Gastroesophageal sphincter (tissue), 4 donors: ENCODE results near the gene JPT1. TPM values are rescaled to one million over a fixed set of nuclear protein-coding genes. Genes with fewer than 3 reads are reported as not detected.

Experiments used
- ATAC-seq: fragments of 150-250 bp; one replicate; pipeline ENCODE4 v1.9.1; 2016; ENCODE audit warnings: mild to moderate bottlenecking, moderate library complexity
- H3K27ac ChIP-seq, 4 donors: fragments of 200-600 bp; sonication (generic) in 3 of 4; 1 replicate in 3 of 4; 2 replicates in 1 of 4; pipeline ENCODE4 v1.5.1; 2016 to 2019
- H3K27me3 ChIP-seq: fragments of 200-600 bp; sonication (generic); one replicate; pipeline ENCODE4 v1.5.1; 2019
- H3K36me3 ChIP-seq, 2 donors: fragments of 200-600 bp; sonication (generic); one replicate each; pipeline ENCODE4 v1.5.1; 2019; ENCODE audit warnings: control low read depth in 1 of 2
- H3K4me1 ChIP-seq, 3 donors: fragments of 200-600 bp; sonication (generic); 1 replicate in 2 of 3; 2 replicates in 1 of 3; pipeline ENCODE4 v1.5.1; 2016 to 2019; ENCODE audit warnings: control low read depth in 2 of 3
- H3K4me3 ChIP-seq, 2 donors: fragments of 200-600 bp; sonication (generic); one replicate each; pipeline ENCODE4 v1.5.1; 2019; ENCODE audit warnings: mild to moderate bottlenecking in 1 of 2, moderate library complexity in 1 of 2
- H3K9me3 ChIP-seq, 3 donors: fragments of 200-600 bp; sonication (generic); one replicate each; pipeline ENCODE4 v1.5.1; 2017 to 2019; ENCODE audit warnings: control low read depth in 2 of 3
- EP300 ChIP-seq: sonication (generic); formaldehyde crosslinking; IDR thresholded peaks from one replicate; pipeline ENCODE4 v1.6.1; 2017; ENCODE audit warnings: antibody characterized with exemption, mild to moderate bottlenecking
- POLR2A ChIP-seq, 2 donors: fragments of 450-650 bp; IDR thresholded peaks; one replicate each; pipeline ENCODE4 v1.6.1; 2017; ENCODE audit warnings: antibody characterized with exemption in 2 of 2, mild to moderate bottlenecking in 2 of 2, moderate library complexity in 1 of 2
- POLR2AphosphoS5 ChIP-seq: sonication (generic); formaldehyde crosslinking; IDR thresholded peaks from one replicate; pipeline ENCODE4 v1.6.1; 2017; ENCODE audit warnings: antibody characterized with exemption
- WGBS, 2 donors: methylation state at CpG; one replicate each; pipeline ENCODE4 v1.1.5; 2018; ENCODE audit warnings: low coverage in 1 of 2; 5-methylcytosine and 5-hydroxymethylcytosine counted together
- total RNA-seq, 4 donors: library from RNA; depleted of rRNA; stranded (reverse); fragments of >200 nt; gene quantifications; one replicate each; pipeline ENCODE4 v1.1.0, GENCODE V29; 2016
- TF ChIP-seq, protein P1 (sequence below), 4 experiments: fragments of 200-600 bp in 2 of 4; fragments of 450-650 bp in 2 of 4; sonication (generic) in 1 of 4; IDR thresholded peaks; one replicate each; pipeline ENCODE4 v1.5.1; 2017 to 2019; ENCODE audit warnings: antibody characterized with exemption in 4 of 4, mild to moderate bottlenecking in 2 of 4, moderate library complexity in 2 of 4

Gene JPT1, protein sequence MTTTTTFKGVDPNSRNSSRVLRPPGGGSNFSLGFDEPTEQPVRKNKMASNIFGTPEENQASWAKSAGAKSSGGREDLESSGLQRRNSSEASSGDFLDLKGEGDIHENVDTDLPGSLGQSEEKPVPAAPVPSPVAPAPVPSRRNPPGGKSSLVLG
- 10 to 100 TPM in 3 of 4 donors, 1 to 10 TPM in 1; 9.3 to 48.5 (median 25.0) TPM for total RNA-seq

DNA sequence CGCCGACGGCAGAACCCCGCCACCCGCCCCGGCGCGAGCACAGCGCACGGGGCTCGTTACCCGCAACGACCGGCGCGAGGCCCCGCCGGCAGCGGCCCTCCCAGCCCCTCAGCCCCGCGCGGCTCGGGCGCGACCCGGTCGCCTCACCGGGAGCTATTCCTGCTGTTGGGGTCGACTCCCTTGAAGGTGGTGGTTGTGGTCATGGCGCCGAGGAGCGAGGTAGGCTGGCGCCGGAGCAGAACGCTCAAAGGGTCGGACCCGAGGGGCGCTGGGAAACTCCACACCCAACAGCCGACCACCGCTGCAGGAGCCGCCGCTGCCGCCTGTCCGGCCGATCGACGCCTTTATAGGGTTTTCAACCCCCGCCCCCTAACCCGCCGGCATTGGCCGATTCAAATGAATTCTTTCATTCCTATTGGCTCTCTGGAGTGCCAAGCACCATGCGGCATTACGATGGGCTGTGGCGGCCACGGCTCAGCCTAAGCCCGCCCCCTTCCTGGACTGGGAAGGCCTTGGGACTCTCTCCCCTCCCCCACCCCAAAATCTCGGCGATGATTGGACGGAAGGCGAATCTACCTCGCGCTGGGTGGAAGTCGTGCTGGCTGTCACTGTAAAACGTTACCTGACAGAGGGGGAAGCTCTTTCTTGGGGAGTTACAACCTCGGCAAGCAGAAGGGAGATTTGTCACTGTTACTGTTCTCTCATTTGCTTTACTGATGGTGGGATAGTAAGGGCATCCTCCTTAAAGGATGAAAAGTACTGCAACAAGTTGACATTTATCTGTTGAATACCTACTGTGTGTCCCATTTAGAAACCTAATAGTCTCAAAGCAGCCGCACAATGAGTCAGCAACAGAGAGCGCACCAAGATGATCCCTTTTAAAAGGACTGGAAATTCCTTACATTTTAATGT lies at the start of gene JPT1:
JPT1 (minus strand) TSS at position 318 of the 912 bp plus-strand sequence; CDS start at position 203, 115 bp downstream.
- TF ChIP-seq, protein P1, sequence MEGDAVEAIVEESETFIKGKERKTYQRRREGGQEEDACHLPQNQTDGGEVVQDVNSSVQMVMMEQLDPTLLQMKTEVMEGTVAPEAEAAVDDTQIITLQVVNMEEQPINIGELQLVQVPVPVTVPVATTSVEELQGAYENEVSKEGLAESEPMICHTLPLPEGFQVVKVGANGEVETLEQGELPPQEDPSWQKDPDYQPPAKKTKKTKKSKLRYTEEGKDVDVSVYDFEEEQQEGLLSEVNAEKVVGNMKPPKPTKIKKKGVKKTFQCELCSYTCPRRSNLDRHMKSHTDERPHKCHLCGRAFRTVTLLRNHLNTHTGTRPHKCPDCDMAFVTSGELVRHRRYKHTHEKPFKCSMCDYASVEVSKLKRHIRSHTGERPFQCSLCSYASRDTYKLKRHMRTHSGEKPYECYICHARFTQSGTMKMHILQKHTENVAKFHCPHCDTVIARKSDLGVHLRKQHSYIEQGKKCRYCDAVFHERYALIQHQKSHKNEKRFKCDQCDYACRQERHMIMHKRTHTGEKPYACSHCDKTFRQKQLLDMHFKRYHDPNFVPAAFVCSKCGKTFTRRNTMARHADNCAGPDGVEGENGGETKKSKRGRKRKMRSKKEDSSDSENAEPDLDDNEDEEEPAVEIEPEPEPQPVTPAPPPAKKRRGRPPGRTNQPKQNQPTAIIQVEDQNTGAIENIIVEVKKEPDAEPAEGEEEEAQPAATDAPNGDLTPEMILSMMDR (IDR thresholded peaks at IDR 0.05): peak in 1 of 4 experiments; percentile 9
- peak; percentile 99 for TF ChIP-seq POLR2AphosphoS5
- no peak for TF ChIP-seq EP300
- TF ChIP-seq POLR2A (IDR thresholded peaks at IDR 0.05): peak; percentile 97 to 98
- ATAC-seq: peak; percentile 100
- 28 to 35% methylated on average over 3 of the region's 67 CpGs for WGBS, 2 donors

DNA sequence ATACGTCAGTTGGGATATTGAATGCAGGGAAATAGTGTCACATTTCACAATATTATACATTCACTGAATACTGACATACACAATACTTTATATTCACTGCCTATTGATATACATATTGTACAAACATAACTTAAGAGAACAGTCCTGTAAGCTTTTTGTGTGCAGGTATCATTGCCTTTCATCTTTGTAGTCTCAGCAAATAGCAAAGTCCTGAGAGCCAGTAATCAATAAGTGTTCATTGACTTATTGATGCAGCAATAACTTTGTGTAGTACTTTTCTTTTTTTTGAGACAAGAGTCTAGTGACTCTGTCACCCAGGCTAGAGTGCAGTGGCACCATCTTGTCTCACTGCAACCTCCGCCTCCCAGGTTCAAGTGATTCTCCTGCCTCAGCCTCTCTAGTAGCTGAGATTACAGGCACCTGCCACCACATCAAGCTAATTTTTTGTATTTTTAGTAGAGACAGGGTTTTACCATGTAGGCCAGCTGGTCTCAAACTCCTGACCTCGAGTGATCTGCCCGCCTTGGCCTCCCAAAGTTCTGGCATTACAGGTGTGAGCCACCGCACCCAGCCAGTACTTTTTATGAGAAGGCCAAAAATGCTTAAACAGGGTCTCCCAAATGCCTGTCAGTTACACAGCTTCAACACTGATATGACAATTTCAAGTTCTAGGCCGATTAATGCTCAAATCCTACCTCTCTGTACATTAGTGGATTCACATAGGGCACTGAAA lies 45.7 kb upstream of the JPT1 start:
- no peaks in the 10 kb centered on the region for H3K9me3 ChIP-seq
- H3K27me3 ChIP-seq: no peaks in the 10 kb centered on the region
- no peak overlapping the region for H3K4me3 ChIP-seq
- no peak for ATAC-seq
- WGBS, 2 donors: 79 to 88% methylated on average over 2 to 6 of the region's 6 CpGs
- TF ChIP-seq, protein P1 (IDR thresholded peaks at IDR 0.05): no peak
- TF ChIP-seq POLR2A (IDR thresholded peaks at IDR 0.05) (no peak), EP300 (no peak), POLR2AphosphoS5 (no peak)
- peaks cover 0 to 7% (median 0%) of the 10 kb centered on the region in 3 donors for H3K4me1 ChIP-seq
- H3K36me3 ChIP-seq: no peaks in the 10 kb centered on the region
- no peak overlapping the region for H3K27ac ChIP-seq

More for the DNA sequence above, at the start of gene JPT1:
- H3K27me3 ChIP-seq: no peaks in the 10 kb centered on the region
- no peaks in the 10 kb centered on the region for H3K9me3 ChIP-seq
- H3K4me1 ChIP-seq: peaks cover 0 to 22% (median 6%) of the 10 kb centered on the region in 3 donors
- peak within 1 kb of the TSS; percentile 41 to 93 for H3K4me3 ChIP-seq
- peak within 1 kb of the TSS in 3 of 4 donors; percentile 82 to 88 (median 85) for H3K27ac ChIP-seq
- H3K36me3 ChIP-seq: no peaks in the 10 kb centered on the region

DNA sequence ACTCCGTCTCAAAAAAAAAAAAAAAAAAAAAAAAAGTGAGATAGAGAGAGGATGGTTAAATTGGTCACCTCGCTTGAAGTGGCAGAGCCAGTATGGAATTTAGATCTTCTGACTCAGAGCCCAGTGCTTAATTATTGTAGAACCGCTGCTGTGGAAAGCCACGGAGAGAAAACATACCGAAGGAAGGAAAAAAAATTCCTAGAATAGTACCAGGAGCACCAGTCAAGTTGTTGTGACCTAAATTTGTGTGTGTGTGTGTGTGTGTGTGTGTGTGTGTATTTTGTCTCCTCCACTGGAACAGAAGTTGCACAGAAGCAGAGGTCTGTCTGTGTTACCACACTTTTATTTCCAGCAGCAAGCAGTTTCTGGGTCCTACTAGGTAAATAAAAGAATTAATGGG lies 40.6 kb upstream of the JPT1 start:
- no peak for ATAC-seq
- no peak for TF ChIP-seq POLR2A (IDR thresholded peaks at IDR 0.05)
- Histone ChIP-seq H3K36me3 (no peaks in the 10 kb centered on the region), H3K27ac (no peak overlapping the region), H3K27me3 (no peaks in the 10 kb centered on the region), H3K4me3 (no peak overlapping the region), H3K4me1 (no peaks in the 10 kb centered on the region), H3K9me3 (no peaks in the 10 kb centered on the region)
- 69 to 75% methylated on average over 3 to 4 of the region's 5 CpGs for WGBS, 2 donors

DNA sequence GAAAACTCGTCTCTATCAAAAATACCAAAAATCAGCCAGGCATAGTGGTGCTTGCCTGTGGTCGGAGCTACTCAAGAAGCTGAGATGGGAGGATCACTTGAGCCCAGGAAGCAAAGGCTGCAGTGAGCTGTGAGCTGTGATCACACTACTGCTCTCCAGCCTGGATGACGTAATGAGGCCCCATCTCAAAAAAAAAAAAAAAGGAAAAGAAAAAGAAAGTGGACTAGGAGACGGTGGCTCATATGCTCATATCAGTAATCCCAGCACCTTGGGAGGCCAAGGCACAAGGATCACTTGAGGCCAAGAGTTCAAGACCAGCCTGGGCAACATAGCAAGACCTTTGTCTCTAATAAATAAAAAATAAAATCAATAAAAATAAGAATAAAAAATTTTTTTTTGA lies 37.3 kb upstream of the JPT1 start:
- 44 to 56% methylated on average over 2 to 4 of the region's 4 CpGs for WGBS, 2 donors
- H3K27me3 ChIP-seq: no peaks in the 10 kb centered on the region
- no peak for ATAC-seq

More for the DNA sequence above, 37.3 kb upstream of the JPT1 start:
- TF ChIP-seq, protein P1 (IDR thresholded peaks at IDR 0.05): no peak
- no peak for TF ChIP-seq EP300
- no peak for TF ChIP-seq POLR2A (IDR thresholded peaks at IDR 0.05)
- TF ChIP-seq POLR2AphosphoS5: no peak
- H3K36me3 ChIP-seq: no peaks in the 10 kb centered on the region
- no peak overlapping the region for H3K27ac ChIP-seq
- no peaks in the 10 kb centered on the region for H3K4me1 ChIP-seq
- no peak overlapping the region for H3K4me3 ChIP-seq
- H3K9me3 ChIP-seq: no peaks in the 10 kb centered on the region
